Fibroblast of lung (primary cell): ENCODE data around the gene VPS54. TPM values are rescaled to one million over a fixed set of nuclear protein-coding genes. Genes with fewer than 3 reads are reported as not detected.

Experiments
- DNase-seq, 2 donors: peaks; one replicate each; pipeline versions ENCODE4 v3.0.0 to v3.0.0-alpha.2; 2010; ENCODE audit warnings: low read depth in 2 of 2
- H2AFZ ChIP-seq: 2 replicates; pipeline ENCODE4 v1.5.1; 2012; ENCODE audit warnings: low read length, control low read depth, inconsistent platforms
- H3K27ac ChIP-seq: 2 replicates; pipeline ENCODE4 v1.5.1; 2011; ENCODE audit warnings: low read length, control low read depth; ENCODE audit not compliant: insufficient read depth
- H3K27me3 ChIP-seq: 2 replicates; pipeline ENCODE4 v1.5.1; 2011; ENCODE audit warnings: mild to moderate bottlenecking, low read length; ENCODE audit not compliant: control insufficient read depth, insufficient read depth
- H3K36me3 ChIP-seq: 2 replicates; pipeline ENCODE4 v1.5.1; 2011; ENCODE audit warnings: low read length; ENCODE audit not compliant: control insufficient read depth, insufficient read depth
- H3K4me1 ChIP-seq: 2 replicates; pipeline ENCODE4 v1.5.1; 2011; ENCODE audit warnings: low read length; ENCODE audit not compliant: control insufficient read depth, insufficient read depth; ENCODE audit errors: extremely low read depth
- H3K4me2 ChIP-seq: 2 replicates; pipeline ENCODE4 v1.5.1; 2011; ENCODE audit warnings: low read length, control low read depth; ENCODE audit not compliant: insufficient read depth; ENCODE audit errors: extremely low read depth
- H3K4me3 ChIP-seq, 4 experiments: fragments of 200-600 bp in 1 of 4; sonication (generic) in 1 of 4; replicated peaks in 1 of 4; 2 replicates each; pipeline ENCODE4 v1.5.1; 2011 to 2016; ENCODE audit warnings: low read length in 4 of 4, low read depth in 3 of 4, mild to moderate bottlenecking in 3 of 4, control low read depth in 2 of 4, inconsistent platforms in 1 of 4, mixed read lengths in 1 of 4; ENCODE audit not compliant: insufficient read depth in 1 of 4; ENCODE audit errors: control extremely low read depth in 1 of 4
- H3K79me2 ChIP-seq: 2 replicates; pipeline ENCODE4 v1.5.1; 2012; ENCODE audit warnings: mild to moderate bottlenecking, low read length, inconsistent platforms; ENCODE audit not compliant: control insufficient read depth, insufficient read depth
- H3K9ac ChIP-seq: 2 replicates; pipeline ENCODE4 v1.5.1; 2011; ENCODE audit warnings: mild to moderate bottlenecking, low read length, control low read depth; ENCODE audit not compliant: insufficient read depth
- H3K9me3 ChIP-seq: 2 replicates; pipeline ENCODE4 v1.5.1; 2012; ENCODE audit warnings: low read depth, low read length; ENCODE audit not compliant: control insufficient read depth, insufficient read depth
- H4K20me1 ChIP-seq: 2 replicates; pipeline ENCODE4 v1.5.1; 2011; ENCODE audit warnings: low read length; ENCODE audit not compliant: control insufficient read depth, insufficient read depth; ENCODE audit errors: extremely low read depth
- CTCF ChIP-seq, 2 donors: IDR thresholded peaks in 1 of 2; conservative IDR thresholded peaks in 1 of 2; 1 replicate in 1 of 2; 2 replicates in 1 of 2; pipeline ENCODE4 v1.5.1; 2011 to 2012; ENCODE audit warnings: low read length in 2 of 2, control low read depth in 1 of 2, inconsistent platforms in 1 of 2, low read depth in 1 of 2, mild to moderate bottlenecking in 1 of 2
- EZH2 ChIP-seq: IDR thresholded peaks from 2 replicates; pipeline ENCODE4 v1.5.1; 2012; ENCODE audit warnings: low read length, control low read depth, mild to moderate bottlenecking; ENCODE audit errors: missing control alignments
- polyA plus RNA-seq, 2 donors: library from polyadenylated mRNA; depleted of rRNA in 1 of 2; stranded (reverse) in 1 of 2; unstranded in 1 of 2; fragments of >200 nt; gene quantifications; 2 replicates each; pipeline ENCODE4 v1.2.1, GENCODE V29; 2011 to 2012; ENCODE audit warnings: missing spikeins in 1 of 2
- total RNA-seq: library from RNA; depleted of rRNA; stranded (reverse); fragments of >200 nt; gene quantifications from 2 replicates; pipeline ENCODE4 v1.2.1, GENCODE V29; 2014

Gene VPS54
- total and polyA plus RNA-seq, 2 donors (not counting 1 experiment from before 2014, with no cell fraction given) = 18.4 to 29.7 TPM

- Histone ChIP-seq H3K9ac (no peak overlapping the region), H3K79me2 (no peaks in the 10 kb centered on the region), H3K4me2 (no peak overlapping the region), H3K4me1 (no peaks in the 10 kb centered on the region), H3K27me3 (no peaks in the 10 kb centered on the region), H3K9me3 (no peaks in the 10 kb centered on the region), H3K27ac (no peak overlapping the region), H2AFZ (no peak overlapping the region), H4K20me1 (no peaks in the 10 kb centered on the region), H3K36me3 (no peaks in the 10 kb centered on the region), H3K4me3 (no peak overlapping the region)
- peak in 1 of 2 donors; percentile 12 for DNase-seq
- TF ChIP-seq CTCF (conservative IDR thresholded peaks at IDR 0.05 in 1 of 2, IDR thresholded peaks at IDR 0.05 in 1 of 2; ENCODE audit: low read depth in 1 of 2, low read length in 2 of 2) (no peak), EZH2 (no peak)
These were observed 35.1 kb downstream of the VPS54 start for GRCh38 chr2:63983986-63984605.

- H4K20me1 ChIP-seq = no peaks in the 10 kb centered on the region
- H3K4me2 ChIP-seq = no peak overlapping the region
- H3K27ac ChIP-seq = no peak overlapping the region
- H3K4me1 ChIP-seq = no peaks in the 10 kb centered on the region
- H3K27me3 ChIP-seq = no peaks in the 10 kb centered on the region
- no peak overlapping the region for H2AFZ ChIP-seq
- no peaks in the 10 kb centered on the region for H3K9me3 ChIP-seq
- H3K79me2 ChIP-seq = no peaks in the 10 kb centered on the region
- no peak for DNase-seq
- no peak overlapping the region for H3K9ac ChIP-seq
- no peaks in the 10 kb centered on the region for H3K36me3 ChIP-seq
- no peak overlapping the region for H3K4me3 ChIP-seq
- TF ChIP-seq CTCF (conservative IDR thresholded peaks at IDR 0.05 in 1 of 2, IDR thresholded peaks at IDR 0.05 in 1 of 2; ENCODE audit: low read depth in 1 of 2, low read length in 2 of 2) = no peak
- no peak for TF ChIP-seq EZH2
These were observed 36.9 kb downstream of the VPS54 start for GRCh38 chr2:63982335-63982734.

GRCh38 chr2:63981702-63982103, 37.5 kb downstream of the VPS54 start:
- no peaks in the 10 kb centered on the region for H3K27me3 ChIP-seq
- TF ChIP-seq EZH2 (no peak), CTCF (conservative IDR thresholded peaks at IDR 0.05 in 1 of 2, IDR thresholded peaks at IDR 0.05 in 1 of 2; ENCODE audit: low read depth in 1 of 2, low read length in 2 of 2) (no peak)
- H3K9me3 ChIP-seq = no peaks in the 10 kb centered on the region
- DNase-seq = no peak
- H3K9ac ChIP-seq = no peak overlapping the region
- no peak overlapping the region for H3K4me2 ChIP-seq
- H3K36me3 ChIP-seq = no peaks in the 10 kb centered on the region
- H3K4me1 ChIP-seq = no peaks in the 10 kb centered on the region
- no peaks in the 10 kb centered on the region for H3K79me2 ChIP-seq
- no peaks in the 10 kb centered on the region for H4K20me1 ChIP-seq
- no peak overlapping the region for H3K27ac ChIP-seq
- no peak overlapping the region for H3K4me3 ChIP-seq
- H2AFZ ChIP-seq = no peak overlapping the region
